Measurements from ENCODE around the gene NACA2.
A peak's percentile ranks its signal among the peaks of the same experiment; 100 is the strongest.
"Not testable (repeated sequence)": the region's sequence is repeated elsewhere in the genome, so short reads cannot be mapped to it uniquely, and the experiment has no call there.

Gene NACA2

DNA sequence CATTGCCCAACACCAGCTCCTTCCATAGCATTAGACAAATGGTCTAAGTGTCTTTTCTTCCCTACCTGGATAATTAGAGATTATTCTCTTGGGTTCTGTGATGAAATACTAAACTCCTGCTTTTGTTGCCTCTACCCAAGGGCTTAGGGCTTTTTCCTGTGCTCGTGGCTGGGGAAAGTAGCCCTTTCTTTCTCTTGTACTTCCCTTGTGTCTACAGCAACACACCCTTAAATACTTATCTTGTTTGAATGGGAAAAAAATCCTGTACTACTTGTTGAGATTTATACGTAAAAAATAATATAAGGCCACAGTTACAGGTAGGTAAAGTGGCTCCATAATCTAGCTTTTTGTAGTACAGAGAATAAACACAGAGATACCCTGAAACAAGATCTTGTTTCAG is 7.0 kb upstream of the NACA2 start:
- DNase-seq: no peak

DNA sequence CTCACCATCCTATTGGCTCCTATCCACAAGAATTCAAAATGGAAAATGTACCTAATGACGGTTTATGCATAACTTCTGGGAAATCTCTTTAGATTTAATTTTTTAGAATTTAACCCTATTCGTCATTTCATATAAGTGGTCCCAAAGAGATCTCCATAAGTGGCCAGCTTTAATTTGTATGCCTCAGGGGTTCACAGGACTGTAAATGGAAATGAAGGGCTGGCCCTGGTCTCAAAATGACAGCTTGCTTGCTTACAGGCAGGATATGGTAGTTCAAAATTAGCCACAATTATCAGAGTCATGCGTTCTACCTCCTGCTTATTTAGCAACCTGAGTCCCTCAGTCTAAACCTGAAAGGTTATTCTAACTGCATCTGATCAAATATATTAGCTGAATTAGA is 6.6 kb upstream of the NACA2 start:
- no peak for DNase-seq

DNA sequence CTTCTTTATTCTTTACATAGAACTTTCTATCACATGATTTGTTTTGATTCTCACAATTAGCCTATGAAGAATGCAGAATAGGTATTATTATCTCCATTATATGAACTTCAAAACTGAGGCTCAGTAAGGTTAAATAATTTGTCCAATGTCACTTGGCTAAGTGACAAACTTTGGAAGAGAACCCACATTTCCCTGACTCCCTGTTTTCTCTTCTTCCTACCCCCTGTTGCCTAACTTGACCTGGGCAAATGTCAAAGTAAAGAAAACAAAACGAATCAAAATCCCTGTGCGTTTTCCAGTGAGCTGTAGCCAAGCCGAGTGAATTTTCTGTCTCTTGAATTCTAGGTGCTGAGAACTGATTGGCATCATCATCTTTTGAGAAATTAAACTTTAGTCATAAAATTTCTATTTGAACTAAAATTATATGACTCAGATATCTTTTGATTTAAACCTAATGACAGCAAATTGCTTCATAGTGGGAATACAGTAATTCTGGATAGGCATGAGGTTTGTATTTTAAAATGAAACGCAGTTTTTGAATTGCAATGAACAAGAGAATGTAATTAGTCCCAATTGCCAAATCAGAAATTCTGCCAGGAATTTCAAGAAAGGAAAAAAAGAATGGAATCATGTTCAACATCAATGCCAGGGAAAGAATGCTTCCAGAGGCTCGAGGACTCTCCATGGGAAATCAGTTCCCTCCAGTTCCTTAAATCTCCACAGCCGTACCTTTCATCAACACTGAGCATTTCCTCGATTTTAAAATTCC is 4.6 kb upstream of the NACA2 start:
- DNase-seq: no peak

DNA sequence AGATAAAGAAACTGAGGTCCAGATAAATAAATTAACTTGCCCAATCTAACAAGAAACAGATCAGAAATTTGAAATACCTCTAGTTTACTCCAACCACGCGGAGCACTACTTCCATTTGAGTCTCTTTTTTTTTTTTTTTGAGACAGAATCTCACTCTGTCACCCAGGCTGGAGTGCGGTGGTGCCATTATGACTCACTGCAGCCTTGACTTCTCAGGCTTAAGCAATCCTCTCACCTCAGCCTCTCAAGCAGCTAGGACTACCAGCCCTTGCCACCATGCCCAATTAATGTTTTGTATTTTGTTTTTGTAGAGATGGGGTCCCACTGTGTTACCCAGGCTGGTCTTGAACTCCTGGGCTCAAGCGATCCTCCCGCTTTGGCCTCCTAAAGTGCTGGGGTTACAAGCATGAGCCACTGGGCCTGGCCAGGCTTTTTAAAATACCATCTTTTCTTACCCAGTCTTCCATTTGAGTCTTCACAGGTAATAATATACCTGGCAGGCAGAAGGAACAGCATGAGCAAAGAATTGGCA is 3.3 kb upstream of the NACA2 start:
- no peak for DNase-seq

DNA sequence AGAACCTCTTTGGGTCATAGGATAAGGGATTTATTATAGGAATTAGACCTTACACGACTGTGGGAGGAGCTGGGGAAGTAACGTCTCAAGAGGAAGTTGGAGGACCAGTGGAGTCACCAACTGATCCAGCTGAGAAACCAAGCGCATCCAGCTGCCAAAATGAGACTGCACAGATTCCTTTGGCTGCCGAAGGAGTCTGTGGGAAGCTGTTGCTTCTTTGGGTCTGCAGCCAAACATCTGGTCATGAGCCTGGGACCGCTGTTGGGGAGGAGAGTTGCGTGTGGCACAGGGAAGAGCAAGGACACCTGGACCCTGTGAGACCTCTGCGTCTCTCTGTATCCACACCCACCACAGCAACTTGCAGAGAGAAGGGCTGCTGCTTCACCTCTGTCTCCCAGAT is 2.4 kb upstream of the NACA2 start:
- no peak for DNase-seq

DNA sequence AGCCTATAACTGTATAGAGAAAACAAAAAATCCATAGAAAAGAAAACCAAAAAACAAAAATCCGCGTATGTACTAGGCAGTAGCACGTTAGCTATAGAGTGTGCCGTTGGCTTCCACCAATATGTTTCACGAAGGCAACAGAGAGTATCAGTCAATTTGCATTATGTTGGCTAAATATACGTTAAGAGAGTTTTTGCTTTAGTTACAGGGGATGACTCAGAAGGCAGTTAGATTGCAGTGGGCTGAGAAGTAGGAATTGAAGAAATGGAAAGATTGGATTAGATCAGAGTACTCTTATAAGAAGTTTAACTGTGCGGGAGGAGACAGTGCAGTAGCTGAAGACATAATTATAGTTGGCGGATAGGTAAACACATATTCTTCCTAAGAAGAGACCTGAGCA is 911 bp upstream of the NACA2 start:
- DNase-seq: no peak

DNA sequence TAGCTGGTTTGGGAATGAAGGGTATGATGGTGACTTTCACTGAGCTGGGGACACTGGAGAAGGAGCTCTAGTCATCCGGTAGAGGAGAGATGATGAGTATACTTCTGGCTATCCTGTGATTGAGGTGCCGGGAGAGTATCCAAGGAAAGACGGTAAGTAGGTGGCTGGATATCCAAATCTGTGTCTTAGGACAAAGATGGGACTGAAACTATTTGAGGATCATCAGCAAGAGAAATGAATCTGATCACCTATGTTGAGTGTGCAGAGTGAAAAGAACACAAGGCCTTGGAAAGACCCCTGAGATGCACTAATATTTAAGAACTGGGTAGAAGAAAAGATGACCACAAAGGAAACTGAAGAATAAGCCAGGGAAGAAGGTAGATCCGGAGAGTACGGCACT is 1.0 kb downstream of the NACA2 start:
- no peak for DNase-seq

DNA sequence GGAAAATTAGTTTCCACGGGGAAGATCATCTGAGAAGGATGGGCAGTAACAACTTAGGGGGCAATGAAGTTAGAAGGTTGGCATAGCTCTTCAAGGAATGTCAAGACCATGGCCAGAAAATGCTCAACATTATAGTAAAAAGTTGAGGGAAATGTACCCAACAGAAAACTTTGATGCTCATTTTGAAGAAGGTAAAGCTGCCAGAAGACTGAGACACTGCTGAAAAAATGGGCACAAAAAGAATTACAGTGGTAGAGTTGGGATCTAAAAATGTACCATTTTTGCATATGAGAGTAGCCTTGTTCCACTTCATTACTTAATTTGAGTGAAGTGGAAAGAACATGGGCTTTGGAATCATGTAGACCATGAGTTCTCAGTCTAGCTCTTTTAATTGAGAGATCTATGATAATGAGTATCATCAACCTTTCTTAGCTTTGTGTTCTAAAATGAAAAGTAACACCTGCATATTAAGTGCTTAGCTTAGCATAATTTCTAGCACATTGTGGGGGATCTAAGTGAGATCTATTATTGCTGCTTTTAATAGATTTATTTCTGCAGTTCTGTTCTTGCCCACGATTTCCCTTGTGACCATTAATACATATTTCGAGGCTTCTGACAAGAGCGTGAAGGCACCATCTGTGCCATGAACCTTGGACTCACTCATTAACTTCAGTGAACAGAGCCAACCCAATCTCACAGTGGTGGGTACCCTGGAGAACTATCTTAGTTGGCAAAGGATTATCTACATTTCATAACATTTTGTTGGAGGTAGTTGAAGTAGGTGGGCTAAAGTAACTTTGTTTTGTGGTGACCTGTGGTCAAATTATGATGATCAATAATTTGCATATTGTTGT is 3.0 kb downstream of the NACA2 start:
- DNase-seq: no peak

DNA sequence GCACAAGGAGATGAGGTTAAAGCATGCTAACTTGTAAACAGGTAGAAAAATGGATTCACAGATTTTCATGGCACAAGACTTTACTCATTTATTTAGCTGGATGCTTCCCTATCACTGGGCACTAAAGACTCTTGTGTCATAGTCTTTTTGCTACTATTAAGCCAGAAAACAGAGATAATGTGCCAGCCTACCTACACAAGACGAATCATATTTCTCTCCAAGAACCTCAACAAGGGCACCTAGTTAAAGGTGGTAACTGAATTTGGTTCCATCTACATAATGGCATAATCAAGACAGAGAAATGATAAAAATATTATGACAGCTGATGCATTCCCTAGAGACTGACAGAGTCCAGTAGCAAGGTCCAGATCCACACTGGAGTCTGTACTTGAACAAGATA is 3.8 kb downstream of the NACA2 start:
- no peak for DNase-seq

DNA sequence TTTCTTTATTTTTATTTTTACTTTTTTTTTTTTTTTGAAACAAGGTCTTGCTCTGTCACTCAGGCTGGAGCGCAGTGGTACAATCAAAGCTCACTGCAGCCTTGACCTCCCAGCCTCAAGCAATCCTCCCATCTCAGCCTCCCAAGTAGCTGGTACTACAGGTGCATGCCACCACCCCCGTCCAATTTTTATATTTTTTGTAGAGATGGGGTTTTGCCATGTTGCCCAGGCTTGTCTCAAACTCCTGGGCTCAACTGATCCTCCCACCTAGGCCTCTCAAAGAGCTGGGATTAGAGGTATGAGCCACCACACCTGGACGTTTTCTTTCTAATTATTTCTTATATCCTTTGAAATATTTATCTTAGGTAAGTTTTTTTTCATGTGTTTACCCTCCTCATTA is 4.4 kb downstream of the NACA2 start:
- DNase-seq: not testable (repeated sequence)

DNA sequence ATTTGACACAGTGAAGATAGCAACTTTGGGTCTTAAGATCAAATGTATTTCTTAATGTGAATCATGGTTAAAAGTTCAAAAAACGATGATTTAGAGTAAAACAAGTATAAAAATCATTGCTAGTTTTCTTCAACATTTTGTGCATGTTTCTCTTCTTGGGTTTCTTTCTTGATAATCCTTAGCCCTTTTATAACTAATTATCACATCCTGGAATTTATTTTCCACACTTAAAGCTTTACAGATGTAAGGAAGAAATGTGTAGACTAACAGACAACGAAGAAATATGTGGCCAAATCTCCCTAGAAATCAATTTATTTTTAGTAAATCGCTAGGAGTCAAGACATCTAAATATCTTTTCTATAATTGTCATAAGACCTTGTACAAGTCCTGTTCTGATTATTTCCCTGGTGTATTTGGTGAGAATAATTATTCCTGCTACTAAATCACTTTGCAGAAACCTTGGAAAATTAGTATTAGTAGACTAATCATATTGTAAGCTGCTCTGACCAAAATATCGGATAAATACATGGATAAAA is 4.9 kb downstream of the NACA2 start:
- no peak for DNase-seq

DNA sequence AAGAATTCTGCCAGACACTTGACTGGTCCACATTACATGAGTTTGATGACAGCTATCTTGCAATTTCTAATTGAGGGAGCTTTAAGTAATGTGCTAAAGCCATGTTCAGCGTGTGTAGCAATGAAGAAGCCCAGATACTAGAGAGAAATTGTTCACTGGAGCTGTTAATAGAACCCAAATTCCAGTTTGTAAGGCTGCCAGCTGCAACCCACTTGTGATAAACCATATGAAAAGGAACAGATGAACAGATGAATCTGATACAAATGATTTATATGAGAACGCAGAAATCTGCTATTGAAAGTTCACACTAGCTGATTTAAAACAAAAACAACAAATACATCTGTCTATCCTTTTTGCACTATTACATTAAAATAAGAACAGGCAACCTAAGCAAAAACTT is 6.2 kb downstream of the NACA2 start:
- no peak for DNase-seq

DNA sequence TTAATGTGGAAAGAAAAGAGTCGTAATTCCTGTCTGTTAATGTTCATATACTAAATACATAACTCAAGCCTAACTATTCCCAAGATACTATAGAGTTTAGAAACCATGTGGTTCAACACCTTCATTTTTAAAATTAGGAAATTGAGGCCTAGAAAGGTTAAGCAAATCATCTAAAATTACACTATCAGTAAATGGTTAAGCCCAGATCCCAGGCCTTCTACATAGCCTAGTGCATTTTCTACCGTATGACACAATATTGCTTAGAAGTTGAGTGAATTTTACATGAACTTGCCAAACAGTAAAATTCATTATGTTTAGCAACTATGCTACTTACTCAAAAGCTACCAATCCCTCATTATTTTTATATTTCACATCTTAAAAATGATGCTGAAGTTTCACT is 6.8 kb downstream of the NACA2 start:
- no peak for DNase-seq

DNA sequence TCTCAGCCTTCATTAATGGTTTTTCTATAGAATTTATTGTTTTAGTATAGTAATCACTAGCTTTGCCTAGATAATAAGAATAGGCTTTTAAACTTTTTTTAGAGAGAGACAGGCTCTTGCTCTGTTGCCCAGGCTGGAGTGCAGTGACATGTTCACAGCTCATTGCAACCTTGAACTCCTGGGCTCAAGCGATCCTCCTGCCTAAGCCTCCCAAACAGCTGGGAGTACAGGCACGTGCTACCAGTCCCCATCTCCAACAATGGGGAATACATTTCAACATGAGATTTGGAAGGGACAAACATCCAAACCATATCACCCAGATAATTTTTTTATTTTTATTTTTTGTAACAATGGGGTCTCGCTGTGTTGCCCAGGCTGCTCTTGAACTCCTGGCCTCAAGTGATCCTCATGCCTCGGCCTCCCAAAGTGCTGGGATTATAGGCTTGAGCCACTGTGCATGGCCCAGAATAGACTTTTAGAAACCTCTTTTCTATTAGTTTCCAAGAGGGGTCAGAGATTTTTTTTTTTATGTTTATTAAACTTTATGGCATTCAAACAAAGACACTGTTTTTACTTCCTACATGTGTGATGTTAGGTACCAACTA is 7.3 kb downstream of the NACA2 start:
- no peak for DNase-seq

DNA sequence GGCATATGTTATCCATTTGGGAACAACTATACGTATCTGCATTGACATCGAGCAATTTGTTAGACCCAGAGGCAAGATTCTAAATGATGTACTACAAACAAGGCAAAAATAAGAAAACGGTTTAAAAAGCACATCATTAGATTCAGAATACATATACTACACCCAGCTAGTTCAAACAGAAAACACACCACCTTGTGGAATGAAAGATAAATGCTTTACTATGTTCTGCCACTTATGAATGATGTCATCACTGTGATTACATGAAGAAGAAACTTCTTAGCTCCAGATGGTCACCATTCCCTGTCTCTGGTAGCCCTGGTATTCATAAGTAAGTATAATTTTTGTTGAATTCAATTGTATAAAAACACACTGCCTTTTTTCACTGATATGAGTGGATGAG is 7.8 kb downstream of the NACA2 start:
- DNase-seq: peak; percentile 40

DNA sequence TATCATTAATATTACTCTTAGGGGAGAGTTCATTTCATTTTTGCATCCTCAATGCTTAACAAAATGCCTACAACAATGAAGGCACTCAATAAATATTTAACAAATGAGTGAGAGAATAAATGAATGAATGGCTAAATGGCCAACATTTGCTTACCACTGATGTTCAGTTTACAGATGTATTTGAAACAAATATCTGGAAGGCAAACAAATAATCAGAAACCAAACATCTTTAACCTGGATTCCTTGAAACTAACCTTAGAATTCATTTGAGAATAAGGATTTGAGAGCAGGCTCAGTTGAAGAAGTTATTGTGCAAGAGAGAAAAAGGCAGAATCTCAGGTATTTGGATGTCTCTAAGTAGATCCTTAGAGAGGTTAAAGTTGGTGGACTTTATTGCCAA is 8.4 kb downstream of the NACA2 start:
- DNase-seq: no peak

DNA sequence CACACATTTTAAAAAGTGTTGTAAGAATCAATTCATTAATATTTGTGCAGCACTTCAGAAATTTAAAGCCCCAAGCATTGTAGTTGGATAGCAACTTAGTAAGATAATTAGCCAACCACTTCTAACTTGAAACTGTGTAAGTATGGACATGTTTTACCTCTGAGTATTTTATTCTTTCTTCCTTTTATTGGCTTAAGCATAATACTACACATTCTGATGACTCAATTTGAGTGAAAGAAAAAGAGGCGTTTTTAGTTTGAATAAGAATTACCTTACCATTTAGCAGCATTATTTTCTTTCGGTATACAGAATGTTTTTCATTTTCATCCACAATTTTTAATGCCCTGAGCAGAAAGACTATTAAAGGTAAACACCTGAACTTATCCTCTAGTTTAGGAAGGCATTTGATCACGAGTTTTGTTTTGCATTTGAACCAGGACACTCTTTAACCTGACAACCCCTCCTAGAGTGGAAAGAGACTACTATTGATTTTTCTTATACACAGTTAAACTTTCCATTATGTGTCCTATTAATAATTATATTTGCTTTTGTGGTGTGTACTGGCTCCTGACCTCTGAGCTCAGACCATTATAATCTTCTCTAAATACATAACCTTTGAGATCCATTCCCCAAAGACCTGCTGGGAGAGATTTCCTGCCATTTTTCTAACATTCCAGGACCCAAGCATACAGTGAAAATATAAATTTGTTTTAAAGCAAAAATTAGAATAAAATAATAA is 9.2 kb downstream of the NACA2 start:
- no peak for DNase-seq

DNA sequence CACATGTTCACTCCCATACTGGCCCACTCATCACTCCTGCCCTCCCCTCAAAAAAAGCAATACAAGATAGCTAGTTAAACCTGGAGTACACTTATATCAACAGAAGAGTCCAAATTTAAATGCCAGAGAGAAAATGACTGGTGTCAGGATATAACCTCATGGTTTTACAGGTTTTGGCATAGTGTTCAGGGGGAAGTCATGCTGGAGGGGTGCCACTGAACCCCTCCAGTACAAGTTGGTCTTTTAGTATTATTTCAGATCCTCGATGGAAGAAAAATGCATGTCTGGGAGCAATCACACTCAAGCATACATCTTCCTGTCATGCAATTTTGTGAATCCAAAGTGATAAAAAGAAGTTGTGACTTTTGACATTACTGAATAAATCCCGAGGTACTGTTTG is 10.5 kb downstream of the NACA2 start:
- no peak for DNase-seq

DNA sequence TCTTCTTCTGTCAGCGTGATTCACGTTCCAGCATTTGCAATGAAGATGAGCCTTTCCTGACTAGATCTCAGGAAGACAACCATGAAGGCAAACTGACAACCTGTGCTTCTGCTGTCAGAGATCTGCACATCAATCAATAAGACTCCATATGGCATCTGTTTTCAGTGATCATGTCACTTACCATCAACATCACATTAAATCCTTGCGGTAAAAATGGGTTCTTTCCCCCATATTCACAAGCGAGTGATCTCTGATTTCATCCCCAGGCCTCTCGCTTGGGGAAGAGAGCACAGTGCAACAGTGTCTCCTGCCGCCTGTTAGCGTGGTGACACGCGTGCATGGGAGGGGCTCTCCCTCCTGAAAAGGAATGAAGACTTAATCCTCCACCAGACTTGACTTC is 11.1 kb downstream of the NACA2 start:
- no peak for DNase-seq

DNA sequence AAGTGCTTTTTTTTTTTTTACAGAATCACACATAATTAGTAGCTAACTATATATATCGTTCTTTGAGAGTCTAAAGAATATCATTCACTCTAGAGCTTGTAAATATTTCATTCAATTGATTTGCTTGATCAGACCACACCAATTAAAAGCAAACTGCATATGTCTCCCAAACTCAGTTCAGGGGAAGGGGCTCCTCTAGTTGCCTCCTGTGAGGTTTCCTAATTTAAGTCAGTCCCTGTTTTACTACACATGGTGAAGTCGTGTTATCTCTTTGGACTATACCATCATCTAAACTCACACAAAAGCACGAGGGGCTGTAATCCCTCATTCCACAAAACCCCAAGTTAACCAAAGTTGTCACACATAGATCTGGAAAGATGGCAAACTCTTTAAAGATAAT is 11.7 kb downstream of the NACA2 start:
- no peak for DNase-seq

DNA sequence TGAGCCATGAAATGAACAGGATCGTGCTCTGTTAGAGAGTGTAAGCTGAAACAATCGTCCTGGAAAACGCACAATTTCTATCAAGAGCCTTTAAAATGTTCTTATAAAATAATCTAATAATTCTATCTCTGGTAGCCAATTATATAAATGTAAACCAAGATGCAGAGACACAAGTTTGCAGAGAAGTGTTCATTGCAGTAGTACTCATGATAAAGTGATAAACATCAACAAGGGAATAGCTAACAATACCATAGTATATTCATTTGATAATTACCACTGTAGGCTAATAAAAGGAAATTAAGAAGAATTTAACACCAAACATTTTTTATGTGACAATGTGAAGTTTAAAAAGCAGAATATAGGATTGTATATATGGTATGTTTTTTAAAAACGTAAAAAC is 12.4 kb downstream of the NACA2 start:
- DNase-seq: no peak

DNA sequence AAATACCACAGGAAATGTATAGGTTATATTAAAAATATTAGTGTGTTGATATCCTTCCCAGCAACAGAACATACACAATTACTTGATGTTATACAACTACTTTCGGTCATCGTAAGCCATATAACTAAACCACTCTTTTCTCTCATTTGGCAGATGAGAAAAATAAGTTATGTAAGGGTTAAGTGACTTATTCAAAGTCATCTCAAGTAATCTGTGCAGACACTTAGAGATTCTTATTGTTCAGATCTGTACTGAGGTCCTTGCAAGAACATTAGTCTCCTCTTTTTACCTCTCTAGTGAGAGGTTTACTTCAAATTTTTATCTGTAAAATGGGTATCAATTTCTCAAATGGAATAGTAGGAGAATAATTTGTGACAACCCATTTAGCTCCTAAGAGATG is 15.0 kb downstream of the NACA2 start:
- DNase-seq: no peak
